NOMO-1 treated with DMSO at 0.1 percent for 48 hours (cell line): ENCODE data around the gene ZNF487.
"Not testable (repeated sequence)": the region's sequence is repeated elsewhere in the genome, so short reads cannot be mapped to it uniquely, and the experiment has no call there.

ENCODE experiments used
- DNase-seq: peaks from one replicate; lab custom pipeline; 2025; ENCODE audit not compliant: unreplicated experiment; lab: John Stamatoyannopoulos, UW

ZNF487 gene

DNA sequence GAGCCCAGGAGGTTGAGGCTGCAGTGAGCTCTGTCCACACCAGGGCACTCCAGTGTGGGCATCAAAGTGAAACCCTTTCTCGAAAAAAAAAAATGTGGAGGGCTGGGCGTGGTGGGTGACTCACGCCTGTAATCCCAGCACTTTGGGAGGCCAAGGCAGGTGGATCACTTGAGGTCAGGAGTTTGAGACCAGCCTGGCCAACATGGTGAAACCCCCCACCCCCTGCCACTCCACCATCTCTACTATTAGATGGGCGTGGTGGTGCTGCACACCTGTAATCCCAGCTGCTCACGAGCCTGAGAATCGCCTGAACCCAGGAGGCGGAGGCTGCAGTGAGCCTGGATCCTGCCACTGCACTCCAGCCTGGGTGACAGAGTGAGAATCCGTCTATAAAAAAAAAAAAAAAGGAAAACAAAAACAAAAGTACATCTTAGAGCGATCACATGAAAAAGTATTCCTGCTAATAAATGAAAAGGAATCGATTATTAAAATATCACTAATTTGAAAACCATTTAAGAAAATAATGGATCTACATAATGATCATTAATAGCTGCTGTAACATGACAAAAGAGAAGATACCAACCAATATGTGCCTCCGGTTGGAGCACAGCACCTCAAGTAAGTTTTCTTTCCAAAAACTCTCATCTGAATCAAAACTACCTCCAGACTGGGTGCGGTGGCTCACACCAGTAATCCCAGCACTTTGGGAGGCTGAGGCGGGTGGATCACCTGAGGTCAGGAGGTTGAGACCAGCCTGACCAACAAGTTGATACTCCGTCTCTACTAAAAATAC is 32.8 kb upstream of the ZNF487 start:
- no peak for DNase-seq

DNA sequence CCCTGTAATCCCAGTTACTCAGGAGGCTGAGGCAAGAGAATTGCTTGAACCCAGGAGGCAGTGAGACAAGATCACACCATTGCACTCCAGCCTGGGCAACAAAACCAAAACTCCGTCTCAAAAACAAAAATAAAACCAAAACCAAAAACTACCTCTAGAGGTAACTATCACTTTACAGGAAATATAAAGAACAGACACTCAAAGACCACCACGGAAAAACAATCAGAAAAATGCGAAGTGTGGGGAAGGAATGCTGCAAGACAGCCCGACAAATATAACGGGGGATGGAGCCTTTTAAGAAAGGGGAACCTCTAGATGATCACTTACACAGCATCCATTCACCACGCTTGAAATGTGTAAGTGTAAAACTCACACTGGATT is 32.2 kb upstream of the ZNF487 start:
- DNase-seq, result peak; percentile 30

DNA sequence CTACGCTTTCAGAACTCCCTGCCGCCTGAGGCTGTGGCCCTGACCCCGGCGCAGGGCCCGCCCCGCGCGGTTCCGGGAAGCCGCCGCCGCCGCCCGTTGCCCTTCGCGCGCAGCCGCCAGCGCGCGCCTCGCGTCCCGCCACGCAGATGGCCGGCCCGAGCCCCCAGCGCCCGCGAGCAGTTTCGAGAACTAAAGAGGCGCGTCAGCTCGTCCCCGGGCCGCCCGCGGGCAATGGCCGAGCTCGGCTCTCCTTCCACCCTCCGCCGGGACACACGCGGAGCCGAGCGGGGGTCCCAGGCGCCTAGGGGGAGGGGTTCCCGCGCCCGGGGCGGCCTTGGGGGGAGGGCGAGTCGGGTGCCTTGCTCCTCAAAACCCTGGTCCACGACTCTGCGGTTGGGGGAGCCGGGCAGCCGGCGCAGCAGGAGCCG is 29.7 kb upstream of the ZNF487 start:
- DNase-seq, result peak; percentile 29

DNA sequence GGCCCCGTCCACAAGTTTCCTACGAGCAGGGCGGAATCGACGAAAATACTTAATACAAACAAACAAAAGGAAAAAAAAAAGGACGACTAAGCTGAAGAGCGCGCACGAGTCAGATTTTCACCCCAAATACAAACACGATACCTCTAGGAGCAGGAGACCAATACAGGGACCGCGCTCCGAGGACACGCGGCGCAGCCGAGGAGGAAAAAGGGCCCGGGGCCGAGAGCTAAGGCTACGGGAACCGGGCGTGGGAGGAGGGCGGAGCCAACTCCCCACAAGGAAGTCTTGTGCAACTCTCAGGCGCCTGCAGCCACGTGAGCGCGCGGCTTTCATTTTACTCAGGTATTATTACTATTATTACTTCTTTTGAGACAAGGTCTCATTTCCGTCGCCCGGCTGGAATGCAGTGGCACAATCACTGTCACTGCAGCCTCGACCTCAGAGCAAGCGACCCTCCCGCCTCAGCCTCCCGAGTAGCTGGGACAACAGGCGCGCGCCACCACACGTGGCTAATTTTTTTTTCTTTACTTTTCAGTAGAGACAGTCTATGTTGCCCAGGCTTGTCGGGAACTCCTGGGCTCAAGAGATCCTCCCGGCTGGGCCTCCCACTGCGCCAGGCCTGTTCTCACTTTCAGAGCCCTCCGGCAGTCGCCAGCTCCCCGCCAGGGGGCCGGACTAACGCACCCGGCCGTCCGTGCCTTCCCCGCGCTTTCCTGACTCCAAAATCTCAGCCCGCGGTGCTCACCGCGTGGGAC is 29.2 kb upstream of the ZNF487 start:
- DNase-seq, result peak; percentile 87

DNA sequence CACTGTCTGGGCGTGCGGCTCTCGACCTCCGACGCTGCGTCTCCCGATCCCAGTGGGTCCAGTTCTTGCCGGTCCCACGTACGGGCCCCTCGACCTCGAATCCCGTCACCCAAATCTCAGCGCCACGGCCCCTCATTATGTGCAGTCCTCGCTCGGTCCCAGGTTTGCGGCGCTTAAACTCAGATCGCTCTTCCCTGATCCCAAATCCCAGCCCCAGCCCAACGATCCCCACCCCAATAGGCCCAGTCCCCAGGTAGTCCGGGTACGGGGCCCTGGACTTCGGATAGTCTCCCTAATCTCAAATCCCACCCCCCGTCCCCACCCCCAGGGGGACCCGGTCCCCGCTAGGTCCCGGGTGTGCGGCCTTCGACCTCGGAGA is 28.6 kb upstream of the ZNF487 start:
- DNase-seq, result no peak

DNA sequence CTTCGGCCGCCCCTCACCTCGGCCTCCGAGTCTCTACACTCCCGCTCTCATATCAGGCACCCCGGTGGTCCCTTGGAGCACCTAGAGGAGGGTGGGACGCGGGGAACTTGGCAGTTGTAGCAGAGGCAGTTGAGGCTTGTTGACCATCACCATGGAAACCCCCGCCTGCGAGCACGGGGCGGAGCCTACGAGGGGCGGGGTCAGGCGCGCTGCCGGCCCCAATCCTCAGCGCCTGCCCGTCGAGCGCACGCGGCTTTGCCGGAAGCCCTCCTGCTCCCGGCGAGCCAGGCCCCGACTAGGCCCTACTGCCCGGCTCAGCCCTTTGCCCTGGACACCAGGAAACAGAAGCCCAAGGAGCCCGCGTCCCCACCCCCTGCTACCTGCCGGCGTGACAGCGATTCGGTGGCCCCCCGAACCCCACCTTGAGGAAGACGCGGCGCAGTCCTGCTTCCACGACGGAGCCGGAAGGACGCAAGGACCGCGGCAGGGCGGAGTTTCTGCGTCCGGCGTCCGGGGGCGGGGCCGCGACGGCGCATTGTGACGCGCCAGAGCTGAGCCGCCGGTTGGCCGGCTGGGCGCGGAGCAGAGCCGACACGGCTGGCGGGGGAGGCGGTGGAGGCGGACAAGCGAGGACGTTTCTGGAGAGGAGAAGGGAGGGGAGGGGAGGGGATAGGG is 28.1 kb upstream of the ZNF487 start, which contains the start of gene HNRNPF:
Gene HNRNPF (minus strand): TSS at position 477 of the 675 bp plus-strand sequence. CDS start 21,302 bp downstream, outside the sequence.
- peak; percentile 90 for DNase-seq

DNA sequence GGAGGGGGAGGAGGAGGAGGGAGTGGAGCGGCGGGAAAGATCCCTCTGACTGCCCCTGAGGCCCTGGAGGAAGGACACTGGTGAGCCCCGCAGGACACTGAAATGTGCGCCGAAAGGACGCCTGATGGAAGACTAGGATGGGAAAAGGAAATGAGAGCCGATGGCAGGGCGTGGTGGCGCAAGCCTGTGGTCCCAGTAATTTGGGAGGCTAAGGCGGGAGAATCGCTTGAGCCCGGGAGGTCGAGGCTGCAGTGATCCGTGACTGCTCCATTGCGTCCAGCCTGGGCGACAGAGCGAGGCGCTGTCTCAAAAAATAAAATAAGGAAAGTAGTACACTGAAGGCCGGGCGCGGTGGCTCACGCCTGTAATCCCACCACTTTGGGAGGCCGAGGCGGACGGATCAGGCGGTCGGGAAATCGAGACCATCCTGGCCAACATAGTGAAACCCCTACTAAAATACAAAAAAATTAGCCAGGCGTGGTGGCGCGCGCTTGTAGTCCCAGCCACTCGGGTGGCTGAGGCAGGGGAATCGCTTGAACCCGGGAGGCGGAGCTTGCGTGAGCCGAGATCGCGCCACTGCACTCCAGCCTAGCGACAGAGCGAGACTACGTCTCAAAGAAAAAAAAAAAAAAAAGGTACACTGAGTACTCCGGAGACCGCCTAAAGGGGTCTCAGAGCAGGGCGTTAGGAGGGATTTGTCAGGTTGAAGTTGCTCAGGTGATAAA is 27.4 kb upstream of the ZNF487 start:
- peak; percentile 35 for DNase-seq

DNA sequence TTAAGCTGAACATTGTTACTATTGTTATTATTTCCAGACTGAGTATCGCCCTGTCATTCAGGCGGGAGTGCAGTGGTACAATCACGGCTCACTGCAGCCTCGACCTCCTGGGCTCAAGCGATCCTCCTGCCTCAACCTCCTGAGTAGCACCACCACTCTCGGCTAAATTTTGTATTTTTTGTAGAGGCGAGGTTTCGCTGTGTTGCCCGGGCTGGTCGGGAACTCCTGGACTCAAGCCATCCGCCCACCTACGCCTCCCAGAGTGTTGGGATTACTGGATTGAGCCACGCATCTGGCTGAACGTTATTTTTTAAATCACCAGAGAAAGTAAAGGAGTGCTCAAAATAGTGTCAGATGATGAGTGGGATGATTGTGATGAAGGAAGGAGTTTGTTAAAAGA is 26.6 kb upstream of the ZNF487 start:
- no peak for DNase-seq

DNA sequence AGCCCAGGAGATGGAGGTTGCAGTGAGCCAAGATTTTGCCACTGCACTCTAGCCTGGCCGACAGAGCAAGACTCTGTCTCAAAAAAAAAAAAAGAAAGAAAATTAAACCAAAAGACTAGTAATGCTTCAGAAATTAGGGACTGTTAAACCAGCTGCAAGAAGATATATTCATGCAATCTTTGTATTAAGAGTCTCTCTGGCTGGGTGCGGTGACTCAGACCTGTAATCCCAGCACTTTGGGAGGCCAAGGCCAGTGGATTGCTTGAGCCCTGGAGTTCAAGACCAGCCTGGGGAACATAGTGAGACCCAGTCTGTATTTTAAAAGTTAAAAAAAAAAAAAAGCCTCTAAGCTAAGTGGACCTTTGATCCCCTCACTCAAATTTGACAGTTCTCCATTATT is 25.4 kb upstream of the ZNF487 start:
- no peak for DNase-seq

DNA sequence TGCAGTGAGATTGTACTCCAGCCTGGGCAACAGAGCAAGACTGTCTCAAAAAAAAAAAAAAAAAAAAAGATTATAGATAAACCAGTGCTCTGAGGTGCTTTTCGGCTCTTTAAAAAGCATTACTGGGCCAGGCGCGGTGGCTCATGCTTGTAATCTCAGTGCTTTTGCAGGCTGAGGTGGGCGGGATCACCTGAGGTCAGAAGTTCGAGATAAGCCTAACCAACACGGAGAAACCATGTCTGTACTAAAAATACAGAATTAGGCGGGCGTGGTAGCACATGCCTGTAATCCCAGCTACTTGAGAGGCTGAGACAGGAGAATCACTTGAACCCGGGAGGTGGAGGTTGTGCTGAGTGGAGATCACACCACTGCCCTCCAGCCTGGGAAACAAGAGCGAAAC is 21.4 kb upstream of the ZNF487 start:
- DNase-seq, result no peak

DNA sequence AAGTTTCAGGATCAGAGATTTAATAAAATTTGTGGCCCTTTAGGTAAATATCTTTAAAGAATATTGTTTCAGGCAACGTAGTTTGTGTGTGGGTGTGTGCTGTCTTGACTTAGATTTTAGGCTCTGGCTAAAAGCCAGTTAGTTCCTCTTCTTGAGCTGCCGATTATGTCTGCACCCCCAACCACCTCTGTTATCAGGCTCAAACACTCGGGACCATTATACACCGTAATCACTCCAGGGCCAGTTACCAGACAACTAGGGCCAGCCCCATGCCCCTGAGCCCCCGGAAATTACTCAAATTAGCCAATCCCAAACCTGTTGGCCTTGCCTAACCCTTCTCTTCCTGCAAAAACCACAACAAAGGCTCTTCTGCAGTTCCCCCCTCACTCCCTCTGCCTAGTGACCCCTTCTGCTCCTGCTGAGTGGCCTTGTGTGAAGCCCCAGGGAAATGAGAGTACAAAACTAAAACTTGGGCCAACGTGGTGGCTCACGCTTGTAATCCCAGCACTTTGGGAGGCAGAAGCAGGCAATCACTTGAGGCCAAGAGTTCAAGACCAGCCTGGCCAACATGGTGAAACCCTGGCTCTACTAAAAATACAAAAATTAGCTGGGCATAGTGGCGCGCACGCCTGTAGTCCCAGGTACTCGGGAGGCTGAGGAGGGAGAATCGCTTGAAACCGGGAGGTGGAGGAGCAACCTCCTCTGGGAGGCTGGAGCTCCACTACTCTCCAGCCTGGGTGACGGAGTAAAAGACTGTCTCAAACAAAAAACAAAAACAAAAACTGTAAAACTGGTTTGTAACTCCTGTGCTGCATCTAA is 18.8 kb upstream of the ZNF487 start:
- DNase-seq, result peak; percentile 98

DNA sequence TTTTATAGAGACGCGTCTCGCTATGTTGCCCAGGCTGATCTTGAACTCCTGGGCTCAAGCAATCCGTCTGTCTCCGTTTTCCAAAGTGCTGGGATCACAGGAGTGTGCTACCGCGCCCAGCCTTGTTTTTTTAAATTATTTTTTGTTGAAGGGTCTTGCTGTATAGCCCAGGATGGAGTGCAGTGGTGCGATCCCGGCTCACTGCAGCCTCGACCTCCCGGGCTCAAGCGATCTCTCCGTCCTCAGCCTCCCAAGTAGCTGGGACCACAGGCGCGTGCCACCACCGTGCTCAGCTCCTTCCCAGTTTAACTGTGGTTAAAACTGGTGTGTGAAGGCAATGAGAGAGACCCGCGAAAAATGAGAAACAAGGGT is 16.9 kb upstream of the ZNF487 start:
- no peak for DNase-seq

DNA sequence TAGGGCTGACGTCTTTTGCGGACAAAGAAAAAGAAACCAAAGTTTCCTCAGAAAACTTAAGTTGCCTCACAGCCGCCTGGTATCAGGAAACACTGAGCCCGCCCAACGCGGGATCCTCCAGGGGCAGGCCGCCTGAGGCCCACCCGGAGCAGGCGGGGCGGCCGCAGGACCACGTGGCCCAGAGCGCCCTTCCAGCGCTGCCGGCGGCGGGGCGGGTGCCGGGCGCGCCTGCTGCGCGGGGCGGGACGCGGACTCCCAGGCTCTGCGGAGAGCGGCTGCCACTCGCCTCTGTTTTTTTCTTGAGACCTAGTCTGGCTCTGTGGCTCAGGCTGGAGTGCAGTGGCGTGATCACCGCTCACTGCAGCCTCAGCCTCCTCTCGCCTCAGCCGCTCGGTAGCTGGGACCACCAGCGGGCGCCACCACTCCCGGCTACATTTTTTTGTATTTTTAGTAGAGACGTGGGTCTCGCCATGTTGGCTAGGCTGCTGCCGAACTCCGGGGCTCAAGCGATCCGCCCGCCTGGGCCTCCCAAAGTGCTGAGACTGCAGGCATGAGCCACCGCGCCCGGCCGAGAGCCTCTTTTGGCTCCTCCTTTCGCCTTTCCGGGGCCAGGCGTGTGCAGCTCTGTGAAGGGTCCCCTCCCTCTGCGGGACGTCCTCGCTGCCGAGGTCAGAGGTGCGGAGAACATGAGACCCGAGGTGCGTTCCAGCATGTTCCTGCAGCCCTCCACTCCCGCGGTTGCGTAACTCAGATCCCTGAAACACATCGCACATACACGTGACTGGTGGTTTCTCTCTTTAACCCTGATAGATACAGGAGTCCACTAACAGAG is 16.3 kb upstream of the ZNF487 start:
- DNase-seq, result peak; percentile 89

DNA sequence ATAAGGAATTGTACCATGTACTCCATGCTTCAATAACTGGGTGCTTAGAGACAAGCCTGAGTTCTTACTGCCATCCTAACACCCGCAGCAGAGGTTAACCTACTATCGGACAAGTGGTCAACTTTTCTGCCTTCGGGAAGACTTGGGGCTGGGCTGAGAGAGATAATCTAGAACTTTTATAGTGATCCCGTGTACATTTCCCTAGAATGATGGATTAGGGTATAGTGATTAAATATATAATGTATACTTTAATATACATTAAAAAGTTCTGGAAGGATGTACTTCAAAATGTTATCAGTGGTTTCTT is 15.8 kb upstream of the ZNF487 start:
- no peak for DNase-seq

DNA sequence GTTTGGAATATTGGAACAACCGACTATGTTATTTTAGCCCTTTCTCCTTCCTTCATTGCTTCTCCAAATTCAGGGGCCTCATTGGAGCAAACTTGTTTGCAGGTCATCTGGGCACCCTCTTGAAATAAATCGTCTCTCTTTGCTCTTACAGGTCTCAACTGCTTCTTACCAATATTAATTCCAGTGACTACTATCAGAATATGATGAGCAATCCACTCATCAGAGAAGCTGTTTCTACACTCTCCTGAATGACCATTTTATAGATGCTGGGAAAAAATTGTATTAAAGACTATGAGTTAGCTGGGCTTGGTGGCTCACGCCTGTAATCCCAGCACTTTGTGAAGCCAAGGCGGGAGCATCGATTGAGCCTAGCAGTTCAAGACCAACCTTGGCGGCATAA is 15.4 kb upstream of the ZNF487 start:
- no peak for DNase-seq

DNA sequence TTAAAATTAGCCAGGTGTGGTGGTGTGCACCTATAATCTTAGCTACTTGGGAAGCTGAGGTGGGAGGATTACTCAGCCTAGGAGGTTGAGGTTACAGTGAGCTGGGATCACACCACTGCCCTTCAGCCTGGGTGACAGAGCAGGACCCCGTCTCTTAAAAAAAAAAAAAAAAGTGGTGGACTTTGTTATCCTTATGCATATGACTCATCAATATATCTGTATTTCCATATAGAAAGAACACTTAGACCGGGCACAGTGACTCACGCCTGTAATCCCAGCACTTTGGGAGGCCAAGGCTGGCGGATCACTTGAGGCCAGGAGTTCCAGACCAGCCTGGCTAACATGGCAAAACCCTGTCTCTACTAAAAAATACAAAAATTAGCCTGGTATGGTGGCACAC is 15.0 kb upstream of the ZNF487 start:
- not testable (repeated sequence) for DNase-seq

DNA sequence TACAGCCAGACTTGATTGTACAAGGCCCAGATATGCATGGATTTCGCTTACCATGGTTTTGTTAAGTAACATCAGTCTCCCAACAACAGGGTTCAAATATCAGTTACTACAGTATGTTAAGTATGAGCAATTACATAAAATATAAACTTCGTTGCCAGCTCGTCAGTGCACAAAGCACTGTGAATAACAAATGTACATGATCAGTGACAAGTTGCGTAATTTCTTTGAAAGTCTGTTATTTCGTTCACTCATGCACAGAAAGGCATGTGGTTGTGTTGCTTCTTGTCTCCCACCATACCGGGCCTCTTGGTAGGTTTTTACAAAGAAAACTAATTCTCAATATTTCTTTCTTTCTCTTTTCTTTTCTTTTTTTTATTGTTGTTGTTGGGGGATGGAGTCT is 12.5 kb upstream of the ZNF487 start:
- no peak for DNase-seq

DNA sequence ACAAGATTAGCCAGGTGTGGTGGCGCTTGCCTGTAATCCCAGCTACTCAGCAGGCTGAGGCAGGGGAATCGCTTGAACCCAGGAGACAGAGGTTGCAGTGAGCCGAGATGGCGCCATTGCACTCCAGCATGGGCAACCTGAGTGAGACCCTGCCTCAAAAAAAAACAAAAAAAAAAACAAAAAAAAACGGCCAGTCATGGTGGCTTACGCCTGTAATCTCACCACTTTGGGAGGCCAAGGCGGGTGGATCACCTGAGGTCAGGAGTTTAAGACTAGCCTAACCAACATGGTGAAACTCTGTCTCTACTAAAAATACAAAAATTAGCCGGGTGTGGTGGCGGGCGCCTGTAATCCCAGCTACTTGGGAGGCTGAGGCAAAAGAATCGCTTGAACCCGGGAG is 10.4 kb upstream of the ZNF487 start:
- DNase-seq, result not testable (repeated sequence)

DNA sequence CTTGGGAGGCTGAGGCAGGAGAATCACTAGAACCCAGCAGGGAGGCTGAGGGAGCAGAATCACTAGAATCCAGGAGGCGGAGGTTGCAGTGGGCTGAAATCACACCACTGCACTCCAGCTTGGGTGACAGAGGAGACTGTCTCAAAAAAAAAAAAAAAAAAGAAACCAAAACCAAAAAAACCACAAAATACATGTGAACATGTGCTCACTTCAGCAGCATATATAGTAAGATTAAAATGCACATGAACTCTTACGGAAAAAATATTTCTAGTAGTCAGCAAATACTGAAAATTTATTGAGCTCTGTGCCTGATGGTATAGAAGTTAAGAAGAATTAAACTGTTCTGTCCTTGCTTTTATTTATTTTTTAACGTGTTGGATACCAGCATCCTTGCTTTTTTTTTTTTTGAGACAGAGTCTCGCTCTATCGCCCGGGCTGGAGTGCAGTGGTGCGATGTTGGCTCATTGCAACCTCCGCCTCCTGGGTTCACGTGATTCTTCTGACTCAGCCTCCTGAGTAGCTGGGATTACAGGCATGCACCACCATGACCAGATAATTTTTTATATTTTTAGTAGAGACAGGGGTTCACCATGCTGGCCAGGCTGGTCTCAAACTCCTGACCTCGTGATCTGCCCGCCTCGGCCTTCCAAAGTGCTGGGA is 9.6 kb upstream of the ZNF487 start:
- DNase-seq, result no peak
